HEK293 (cell line): ENCODE results near the gene HSD3B1.

Source experiments
- KLF1 ChIP-seq: fragments of 450-650 bp; formaldehyde crosslinking; IDR thresholded peaks from 2 replicates; pipeline ENCODE4 v1.5.1; 2016; ENCODE audit warnings: missing biosample characterization, missing genetic modification characterization
- TF ChIP-seq, protein P1 (sequence below): fragments of 450-650 bp; formaldehyde crosslinking; IDR thresholded peaks from 2 replicates; pipeline ENCODE4 v1.5.1; 2016; ENCODE audit warnings: missing biosample characterization, missing genetic modification characterization
- TF ChIP-seq, protein P2 (sequence below): fragments of 450-650 bp; formaldehyde crosslinking; IDR thresholded peaks from 2 replicates; pipeline ENCODE4 v1.5.1; 2016; ENCODE audit warnings: missing biosample characterization, missing genetic modification characterization

DNA sequence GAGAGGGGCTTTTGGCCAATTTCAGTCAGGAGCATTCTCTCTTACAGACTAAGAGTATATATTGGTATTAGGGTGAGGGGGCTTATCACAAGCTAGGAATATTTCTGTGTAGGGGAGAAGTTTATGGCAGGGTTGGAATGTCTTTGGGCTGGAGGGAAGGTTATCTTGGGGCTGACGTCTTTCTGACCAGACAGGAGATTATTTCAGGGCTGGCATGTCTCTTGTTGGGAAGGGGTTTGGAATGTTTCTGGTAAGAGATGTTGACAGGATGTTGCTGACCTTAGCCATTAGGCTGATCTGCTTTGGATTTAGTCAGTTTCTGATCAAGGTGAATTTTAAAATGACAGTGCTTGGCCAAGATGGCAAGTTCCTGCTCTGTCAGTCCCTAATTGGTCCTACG lies 17.8 kb upstream of the HSD3B1 start:
- TF ChIP-seq, protein P1, sequence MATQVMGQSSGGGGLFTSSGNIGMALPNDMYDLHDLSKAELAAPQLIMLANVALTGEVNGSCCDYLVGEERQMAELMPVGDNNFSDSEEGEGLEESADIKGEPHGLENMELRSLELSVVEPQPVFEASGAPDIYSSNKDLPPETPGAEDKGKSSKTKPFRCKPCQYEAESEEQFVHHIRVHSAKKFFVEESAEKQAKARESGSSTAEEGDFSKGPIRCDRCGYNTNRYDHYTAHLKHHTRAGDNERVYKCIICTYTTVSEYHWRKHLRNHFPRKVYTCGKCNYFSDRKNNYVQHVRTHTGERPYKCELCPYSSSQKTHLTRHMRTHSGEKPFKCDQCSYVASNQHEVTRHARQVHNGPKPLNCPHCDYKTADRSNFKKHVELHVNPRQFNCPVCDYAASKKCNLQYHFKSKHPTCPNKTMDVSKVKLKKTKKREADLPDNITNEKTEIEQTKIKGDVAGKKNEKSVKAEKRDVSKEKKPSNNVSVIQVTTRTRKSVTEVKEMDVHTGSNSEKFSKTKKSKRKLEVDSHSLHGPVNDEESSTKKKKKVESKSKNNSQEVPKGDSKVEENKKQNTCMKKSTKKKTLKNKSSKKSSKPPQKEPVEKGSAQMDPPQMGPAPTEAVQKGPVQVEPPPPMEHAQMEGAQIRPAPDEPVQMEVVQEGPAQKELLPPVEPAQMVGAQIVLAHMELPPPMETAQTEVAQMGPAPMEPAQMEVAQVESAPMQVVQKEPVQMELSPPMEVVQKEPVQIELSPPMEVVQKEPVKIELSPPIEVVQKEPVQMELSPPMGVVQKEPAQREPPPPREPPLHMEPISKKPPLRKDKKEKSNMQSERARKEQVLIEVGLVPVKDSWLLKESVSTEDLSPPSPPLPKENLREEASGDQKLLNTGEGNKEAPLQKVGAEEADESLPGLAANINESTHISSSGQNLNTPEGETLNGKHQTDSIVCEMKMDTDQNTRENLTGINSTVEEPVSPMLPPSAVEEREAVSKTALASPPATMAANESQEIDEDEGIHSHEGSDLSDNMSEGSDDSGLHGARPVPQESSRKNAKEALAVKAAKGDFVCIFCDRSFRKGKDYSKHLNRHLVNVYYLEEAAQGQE (tag by site-specific recombination), result no peak
- no peak for TF ChIP-seq KLF1 (tag by site-specific recombination)
- TF ChIP-seq, protein P2, sequence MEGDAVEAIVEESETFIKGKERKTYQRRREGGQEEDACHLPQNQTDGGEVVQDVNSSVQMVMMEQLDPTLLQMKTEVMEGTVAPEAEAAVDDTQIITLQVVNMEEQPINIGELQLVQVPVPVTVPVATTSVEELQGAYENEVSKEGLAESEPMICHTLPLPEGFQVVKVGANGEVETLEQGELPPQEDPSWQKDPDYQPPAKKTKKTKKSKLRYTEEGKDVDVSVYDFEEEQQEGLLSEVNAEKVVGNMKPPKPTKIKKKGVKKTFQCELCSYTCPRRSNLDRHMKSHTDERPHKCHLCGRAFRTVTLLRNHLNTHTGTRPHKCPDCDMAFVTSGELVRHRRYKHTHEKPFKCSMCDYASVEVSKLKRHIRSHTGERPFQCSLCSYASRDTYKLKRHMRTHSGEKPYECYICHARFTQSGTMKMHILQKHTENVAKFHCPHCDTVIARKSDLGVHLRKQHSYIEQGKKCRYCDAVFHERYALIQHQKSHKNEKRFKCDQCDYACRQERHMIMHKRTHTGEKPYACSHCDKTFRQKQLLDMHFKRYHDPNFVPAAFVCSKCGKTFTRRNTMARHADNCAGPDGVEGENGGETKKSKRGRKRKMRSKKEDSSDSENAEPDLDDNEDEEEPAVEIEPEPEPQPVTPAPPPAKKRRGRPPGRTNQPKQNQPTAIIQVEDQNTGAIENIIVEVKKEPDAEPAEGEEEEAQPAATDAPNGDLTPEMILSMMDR (tag by site-specific recombination), result no peak
